ENCODE results near the gene SDS.
A peak's percentile ranks its signal among the peaks of the same experiment; 100 is the strongest.
"Not testable (repeated sequence)": the region's sequence is repeated elsewhere in the genome, so short reads cannot be mapped to it uniquely, and the experiment has no call there.

SDS gene

DNA sequence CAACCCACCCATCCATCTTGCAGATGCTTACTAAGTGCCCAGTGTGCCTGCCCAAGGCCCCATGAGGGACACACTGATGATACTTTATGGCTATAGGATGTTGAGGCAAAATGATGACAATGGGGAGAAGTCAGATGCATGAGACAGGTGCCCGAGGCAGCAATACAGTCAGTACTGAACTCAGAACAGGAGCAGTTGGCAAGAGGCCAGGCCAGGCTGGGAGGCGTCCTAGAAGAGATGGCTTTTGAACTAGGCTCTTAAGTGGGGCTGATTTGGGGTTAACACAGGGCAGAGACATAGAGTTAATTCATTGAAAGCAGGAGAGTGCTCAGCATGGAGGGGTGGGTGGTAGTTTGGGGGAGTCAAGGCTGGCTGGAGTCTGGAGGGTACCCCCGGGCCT lies 29.7 kb downstream of the SDS start:
- no peak for DNase-seq

DNA sequence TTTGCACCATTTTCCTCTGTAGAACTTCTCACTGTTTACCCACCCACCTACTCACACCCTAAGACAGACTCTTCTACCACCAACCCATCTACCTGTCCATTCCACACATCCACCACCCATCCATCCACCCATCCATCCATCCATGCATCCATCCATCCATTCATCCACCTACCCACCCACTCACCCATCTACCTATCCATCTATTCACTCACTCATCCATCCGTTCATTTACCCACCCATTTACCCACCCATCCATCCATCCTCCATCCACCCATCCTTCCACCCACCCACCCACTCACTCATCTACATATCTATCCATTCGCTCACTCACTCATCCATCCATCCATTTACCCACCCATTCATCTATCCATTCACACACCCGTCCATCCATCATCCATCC lies 30.2 kb downstream of the SDS start:
- DNase-seq, result no peak

DNA sequence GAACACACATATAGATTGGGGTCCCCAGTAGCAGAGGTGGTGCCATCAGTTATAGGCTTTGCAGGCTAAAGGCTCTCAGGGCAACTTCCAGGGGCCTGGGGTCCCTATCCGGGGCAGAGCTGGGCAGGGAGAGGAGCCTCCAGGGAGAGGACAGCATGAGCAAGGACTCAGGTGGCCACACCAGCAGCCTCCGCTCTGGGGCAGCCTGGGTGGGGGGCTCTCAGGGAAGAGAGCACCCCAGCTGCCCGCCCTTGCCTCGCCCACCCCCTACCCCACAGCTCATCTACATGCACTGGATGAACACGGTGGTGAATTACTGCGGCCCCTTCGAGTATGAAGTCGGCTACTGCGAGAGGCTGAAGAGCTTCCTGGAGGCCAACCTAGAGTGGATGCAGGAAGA lies 31.3 kb downstream of the SDS start:
- DNase-seq, result no peak

DNA sequence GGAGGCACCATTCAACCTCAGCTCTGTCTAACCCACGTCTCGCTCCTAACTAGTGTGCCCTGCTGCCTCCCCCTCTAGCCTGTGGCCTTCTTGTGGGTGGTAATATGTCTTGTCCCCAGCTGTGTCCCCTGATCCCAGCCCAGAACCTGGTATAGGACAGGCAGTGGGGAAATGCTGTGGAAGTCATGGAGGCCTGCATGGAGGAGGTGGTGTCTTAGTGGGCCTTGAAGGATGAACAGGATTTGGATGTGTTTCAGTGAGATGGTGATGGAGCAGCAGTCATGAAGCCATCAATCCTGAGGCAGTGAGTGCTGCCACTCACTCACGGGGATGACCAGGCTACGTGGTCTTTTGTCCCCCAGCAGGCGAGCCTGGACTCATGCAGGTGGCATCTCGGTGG lies 31.9 kb downstream of the SDS start:
- DNase-seq, result no peak

DNA sequence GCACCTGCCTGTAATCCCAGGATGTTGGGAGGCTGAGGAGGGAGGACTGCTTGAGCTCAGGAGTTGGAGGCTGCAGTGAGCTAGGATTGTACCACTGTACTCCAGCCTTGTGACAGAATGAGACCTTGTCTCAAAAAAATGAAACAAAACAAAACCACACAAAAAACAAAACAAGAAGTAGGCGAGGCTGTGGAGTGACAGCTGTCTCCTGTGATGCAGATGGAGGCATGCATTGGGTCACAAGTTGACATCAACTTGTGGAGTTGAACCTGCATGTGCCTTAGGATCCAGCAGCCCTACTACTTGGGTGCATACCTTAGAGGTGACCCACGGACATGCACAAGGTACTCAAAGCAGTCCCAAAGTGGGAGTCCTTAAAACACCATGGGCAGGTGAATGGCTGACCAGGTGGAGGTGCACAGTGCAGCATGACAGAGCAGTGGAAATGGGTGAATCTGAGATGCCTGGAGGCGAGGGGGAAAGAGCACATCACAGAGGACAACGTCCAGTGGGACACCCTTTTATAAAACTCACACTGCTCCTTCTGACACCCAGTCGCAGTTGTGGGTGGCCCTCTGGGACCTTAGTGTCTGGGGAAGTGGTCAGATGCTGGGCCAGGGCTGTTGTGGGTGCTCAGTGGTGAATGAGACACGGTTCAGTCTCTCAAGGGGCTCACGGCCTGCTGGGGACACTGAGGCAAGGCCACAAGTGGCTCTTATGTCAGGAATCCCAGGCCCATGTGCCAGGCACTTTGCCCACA lies 32.6 kb downstream of the SDS start:
- DNase-seq, result no peak

DNA sequence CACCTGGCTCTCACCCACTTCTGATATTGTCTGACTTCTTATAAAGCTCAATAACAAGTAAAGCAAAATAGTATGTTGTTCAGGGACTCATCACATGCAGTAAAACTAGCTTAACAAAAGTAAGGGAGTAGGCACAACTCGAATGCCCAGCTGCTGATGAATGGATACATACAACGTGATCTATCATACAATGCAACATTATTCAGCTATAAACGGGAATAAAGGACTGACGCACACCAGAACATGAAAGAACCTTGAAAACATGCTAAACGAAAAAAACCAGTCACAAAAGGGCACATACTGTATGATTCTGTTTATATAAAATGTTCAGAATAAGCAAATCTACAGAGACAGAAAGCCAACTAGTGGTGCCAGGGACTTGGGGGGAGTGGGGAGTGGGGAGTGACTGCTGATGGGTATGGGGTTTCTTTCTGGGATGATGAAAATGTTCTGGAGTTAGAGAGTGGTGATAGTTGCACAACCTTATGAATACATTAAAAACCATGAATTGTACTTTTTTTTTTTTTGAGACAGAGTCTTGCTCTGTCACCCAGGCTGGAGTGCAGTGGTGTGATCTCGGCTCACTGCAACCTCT lies 34.2 kb downstream of the SDS start:
- no peak for DNase-seq

DNA sequence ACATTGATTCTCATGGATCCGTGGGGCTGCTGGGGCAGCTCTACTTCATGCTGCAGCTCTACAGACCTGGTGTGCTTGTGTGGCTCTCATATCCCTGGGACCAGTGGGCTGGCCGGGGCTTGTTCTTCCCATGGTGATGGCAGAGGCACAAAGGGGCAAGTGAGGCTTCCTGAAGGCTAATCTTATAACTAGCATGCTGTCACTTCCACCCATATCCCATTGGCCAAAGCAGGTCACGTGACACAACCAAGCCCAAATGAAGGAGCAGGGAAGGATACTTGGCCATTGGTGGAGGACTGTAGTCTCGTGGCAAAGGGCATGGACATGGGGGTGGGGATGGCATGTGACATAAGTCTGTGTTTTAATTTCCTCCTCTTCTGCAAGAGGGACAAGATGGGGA lies 35.4 kb downstream of the SDS start:
- no peak for DNase-seq

DNA sequence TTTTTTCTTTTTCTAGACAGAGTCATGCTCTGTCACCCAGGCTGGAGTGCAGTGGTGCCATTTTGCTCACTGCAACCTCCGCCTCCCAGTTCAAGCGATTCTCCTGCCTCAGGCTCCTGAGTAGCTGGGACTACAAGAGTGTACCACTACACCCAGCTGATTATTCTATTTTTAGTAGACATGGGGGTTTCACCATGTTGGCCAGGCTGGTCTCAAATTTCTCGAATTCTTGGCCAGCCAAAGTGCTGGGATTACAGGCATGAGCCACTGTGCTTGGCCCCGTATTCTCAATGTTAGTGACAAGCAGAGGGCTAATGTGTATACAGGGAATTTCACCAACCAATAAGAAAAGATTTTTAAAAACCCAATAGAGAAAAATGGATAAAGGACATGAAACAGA lies 36.9 kb downstream of the SDS start:
- no peak for DNase-seq

DNA sequence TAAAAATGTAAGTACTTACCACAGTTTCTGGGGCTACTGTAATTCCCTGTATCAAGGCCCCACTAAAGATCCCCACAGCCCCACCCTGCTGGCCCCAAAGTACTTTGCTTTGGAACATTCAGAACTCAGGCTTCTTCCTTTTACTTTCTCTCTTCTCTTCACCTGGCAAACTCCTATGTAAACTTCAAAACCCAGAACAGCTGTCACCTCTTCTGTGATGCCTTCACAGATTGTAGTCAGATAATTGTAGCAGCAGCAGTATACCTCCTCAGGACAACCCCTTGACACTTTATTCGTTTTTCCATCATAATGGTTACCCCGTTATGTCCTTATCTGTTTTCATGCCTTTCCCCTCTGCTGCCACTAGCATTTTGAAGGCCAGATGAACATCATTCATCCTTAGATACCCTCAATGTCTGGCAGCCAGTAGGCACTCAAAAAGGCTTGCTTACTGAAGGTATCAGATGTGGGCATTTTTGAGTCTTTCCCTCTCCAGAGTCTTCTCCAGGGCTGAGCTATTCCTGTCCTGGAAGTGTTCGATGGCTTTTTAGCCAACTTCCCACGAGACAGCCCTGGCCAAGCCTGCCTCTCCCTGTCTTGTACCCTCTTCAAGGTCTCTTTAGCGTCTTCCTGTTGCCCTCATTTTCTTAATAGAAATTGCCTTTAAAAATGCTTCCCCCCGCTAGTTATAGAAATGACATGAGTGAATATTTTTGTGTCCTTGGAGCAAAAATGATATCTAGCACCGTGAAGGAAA lies 37.9 kb downstream of the SDS start:
- DNase-seq, result no peak

DNA sequence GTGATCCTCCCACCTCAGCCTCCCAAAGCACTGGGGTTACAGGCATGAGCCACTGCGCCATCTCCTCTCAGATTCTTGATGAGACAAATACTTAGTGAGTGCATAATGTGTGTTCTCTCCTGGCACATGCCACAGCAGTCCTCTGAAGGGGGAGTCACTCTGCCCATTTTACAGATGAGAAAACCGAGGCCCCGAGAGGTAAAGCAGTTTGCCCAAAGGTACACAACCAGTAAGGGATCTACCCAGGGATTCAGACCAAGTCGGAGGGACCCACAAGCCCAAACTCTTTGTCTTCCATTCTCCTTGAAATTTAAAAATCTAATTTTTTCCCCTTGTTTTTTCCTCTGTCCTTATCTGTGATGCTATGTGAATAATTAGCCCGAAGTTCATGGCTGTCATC lies 39.0 kb downstream of the SDS start:
- no peak for DNase-seq

DNA sequence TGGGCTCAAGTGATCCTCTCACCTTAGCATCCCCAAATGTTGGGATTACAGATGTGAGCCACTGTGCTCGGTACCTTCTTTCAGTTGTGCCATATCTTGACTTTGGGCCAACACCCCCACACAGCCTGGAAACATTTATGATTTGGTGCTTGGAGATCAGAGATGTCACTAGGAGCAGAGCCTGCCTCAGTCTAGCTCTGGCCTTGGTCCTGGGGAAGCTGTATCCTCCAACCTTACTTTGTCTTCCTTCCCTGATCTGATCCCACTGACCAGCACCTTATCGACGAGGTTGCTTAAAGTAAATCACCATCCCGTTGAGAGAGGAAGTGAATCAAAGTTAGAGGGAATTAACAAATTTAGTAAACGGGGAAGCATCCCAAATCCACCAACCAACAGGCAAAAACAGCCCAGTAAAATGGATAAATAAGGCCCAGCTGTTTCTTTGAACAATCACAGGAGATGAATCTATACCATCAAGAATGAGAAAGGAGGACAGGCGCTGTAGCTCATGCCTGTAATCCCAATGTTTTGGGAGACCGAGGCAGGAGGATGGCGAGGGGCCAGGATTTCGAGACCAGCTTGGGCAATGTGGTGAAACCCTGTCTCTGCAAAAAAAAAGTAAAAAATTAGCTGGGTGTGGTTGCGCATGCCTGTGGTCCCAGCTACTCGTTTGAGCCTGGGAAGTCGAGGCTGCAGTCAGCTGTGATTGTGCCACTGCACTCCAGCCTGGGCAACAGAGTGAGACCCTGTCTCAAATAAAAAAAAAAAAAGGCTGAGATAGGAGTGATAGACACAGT lies 41.9 kb downstream of the SDS start:
- DNase-seq, result no peak

DNA sequence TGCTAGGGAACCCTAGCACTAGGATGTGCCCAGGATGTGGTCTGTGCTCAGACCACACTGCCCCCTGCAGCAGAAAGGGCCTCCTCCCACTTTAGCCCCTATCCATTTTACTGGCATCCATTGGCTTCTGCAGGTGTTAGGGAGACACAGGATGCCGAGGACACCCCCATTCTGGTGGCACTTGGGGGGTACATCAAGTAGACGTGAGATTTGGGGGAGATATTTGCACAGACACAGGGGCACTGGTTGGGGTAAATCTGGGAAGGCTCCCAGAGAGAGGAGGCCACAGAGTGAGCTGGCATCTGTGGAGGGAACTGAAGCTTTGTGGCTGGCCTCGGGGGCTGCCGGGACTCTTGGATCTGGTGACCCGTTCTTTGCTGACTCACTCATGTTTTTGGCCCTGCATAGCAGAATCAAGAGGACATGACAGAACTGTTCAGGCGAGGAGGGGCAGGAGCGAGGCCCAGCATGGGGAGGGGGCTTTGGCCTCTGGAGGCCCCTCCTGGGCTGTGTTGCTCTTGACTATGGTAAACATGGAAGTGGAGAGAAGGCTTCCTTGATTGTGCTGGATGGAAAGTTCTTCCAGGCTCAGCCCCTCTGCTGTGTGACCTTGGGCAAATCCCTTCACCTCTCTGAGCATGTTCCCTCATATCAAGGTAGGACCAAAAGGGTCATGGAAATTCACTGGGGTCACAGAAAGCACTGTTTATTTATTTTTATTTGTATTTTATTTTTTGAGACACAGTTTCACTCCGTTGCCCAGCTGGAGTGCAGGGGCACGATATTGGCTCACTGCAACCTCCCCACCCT lies 43.5 kb downstream of the SDS start:
- no peak for DNase-seq

DNA sequence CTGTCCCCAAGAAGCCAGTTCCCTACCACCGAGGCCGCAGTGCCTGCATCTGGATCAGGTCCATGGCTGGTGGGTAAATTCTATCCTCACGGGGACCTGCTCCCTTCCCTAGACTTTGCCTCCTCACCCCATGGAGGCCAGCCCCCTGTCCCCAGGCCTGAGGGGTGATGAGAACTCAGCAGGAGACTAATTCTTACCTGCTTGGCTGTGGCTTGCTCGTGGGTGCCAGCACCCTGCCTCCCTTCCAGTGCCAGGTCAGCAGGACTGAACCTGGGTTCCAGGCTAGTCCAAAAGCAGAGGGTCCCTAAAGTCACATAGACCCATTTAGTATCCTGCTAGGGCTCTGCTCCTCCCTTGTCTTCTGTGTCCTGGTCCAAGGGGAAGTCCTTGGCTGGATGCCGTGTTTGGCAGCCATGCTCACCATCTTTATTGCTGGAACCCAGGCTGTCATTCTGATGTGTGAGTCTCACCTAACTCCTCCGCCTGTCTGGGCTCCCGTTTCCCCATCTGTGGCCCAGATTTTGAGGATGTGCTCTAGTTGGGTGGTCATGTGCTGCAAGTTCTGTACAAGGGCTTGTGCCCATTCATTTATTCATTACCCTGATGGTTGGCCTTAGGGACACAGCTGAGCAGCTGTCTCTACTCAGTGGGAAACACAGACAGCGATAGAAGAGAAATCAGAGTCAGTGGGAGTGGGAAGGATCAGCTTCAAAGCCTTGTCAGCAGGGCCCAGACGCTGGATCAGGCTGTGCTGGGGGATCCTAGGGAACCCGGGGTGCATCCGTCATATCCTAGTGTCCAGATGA lies 44.4 kb downstream of the SDS start:
- DNase-seq, result no peak

DNA sequence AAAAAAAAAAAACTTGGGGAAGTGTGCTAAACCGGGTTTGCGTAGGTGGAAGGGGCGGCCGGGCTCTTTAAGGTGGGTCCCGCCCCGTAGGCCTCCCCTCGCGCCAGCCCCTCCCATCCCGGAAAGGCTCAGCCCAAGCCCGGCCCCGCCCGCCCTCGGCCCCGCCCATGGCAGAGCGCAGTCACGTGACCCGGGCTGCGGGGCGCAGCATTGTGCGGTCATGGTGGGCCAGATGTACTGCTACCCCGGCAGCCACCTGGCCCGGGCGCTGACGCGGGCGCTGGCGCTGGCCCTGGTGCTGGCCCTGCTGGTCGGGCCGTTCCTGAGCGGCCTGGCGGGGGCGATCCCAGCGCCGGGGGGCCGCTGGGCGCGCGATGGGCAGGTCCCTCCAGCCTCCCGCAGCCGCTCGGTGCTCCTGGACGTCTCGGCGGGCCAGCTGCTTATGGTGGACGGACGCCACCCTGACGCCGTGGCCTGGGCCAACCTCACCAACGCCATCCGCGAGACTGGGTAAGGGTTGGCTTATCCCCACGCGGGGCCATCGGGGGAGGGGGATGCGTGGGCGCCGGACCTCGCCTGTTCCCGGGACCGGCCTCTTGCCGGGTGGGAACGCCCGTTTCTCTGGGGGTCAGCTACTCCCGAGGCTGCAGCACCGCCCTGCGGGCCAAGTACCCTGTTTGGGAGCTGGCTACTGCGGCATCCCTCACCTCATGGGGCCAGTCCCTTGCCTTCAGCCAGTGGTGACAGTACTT lies 45.1 kb downstream of the SDS start, which contains the start of gene PLBD2:
Gene PLBD2 (plus strand): TSS at position 207 of the 752 bp plus-strand sequence. CDS start 14 bp downstream, at position 221.
- peak; percentile 84 for DNase-seq

DNA sequence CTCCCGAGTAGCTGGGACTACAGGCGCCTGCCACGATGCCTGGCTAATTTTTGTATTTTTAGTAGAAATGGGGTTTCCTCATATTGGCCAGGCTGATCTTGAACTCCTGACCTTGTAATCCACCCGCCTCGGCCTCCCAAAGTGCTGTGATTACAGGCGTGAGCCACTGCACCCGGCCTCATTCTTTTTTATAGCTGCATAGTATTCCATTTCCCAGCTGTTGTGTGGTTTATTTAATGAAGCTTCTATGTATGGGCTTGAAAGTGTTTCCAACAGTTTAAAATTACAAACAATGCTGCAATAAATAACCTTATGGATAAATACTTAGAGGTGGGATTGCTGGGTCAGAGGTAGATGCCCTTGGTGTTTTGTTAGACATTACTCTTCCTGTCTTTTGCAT lies 49.5 kb downstream of the SDS start:
- DNase-seq, result not testable (repeated sequence)

DNA sequence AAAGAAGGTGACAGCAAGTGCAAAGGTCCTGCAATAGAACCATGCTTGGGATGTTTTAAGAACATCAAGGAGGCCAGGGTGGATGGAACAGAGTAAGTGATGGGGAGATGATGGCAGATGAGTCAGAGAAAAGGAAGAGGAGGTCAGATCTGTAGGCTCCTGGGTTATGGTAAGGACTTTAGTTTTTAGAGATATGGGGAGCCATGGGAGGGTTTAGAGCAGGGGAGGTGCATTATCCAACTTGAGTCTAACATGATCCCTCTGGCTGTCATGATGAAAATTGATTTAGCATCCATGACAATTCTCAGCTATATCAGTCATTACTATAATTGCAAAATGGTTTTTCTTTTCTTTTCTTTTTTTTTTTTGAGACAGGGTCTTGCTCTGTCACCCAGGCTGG lies 52.6 kb downstream of the SDS start:
- no peak for DNase-seq

DNA sequence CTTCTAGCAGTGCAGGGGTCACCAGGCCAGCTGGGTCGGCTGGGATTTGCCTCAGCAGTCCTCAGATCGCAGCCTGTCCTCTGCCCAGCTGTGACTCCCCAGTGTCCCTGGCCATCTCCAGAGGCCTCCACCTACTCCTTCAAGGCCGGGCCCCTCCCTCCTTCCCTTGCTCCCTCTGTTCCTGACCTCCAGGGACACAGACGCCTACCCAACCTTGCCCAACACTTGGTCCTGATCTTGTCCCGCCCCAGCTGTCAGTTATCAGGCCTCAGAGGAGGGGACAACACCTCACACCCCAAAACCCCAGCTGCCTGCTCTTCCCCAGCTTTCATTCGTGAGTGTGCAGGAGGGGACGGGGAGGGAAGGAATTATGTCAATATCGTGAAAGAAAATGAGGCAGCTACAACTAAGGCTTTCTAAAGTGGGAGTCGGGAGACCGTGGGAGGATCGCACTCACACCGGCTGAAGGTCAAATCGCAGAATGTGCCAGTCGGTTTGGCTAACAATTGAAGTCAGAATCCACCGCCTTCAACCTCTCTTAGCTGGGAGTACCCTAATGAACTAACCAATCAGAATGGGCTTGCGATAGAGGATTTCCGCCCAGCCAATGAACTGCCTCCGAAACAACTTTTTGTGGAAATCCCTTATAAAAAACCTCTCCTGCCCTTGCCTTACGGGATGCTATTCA lies 54.7 kb downstream of the SDS start:
- DNase-seq, result no peak

DNA sequence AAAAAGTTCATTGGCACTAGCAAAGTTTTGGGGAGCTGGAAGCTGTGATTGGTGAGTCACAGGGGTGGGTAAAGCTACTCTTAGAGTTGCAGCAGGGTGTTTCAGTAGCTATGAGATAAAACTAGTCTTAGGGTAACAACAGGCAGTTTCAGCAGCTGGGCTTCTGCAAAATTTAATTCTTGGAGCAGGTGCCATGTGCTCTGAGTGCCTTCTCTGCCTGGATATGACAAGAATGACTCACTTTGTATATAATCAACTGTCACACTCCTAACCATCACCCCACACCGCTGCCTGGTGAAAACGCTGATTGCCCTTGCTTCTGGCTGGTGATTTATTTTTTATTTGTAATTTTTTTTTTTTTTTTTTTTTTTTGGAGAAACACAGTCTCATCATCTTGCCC lies 55.8 kb downstream of the SDS start:
- DNase-seq, result no peak

DNA sequence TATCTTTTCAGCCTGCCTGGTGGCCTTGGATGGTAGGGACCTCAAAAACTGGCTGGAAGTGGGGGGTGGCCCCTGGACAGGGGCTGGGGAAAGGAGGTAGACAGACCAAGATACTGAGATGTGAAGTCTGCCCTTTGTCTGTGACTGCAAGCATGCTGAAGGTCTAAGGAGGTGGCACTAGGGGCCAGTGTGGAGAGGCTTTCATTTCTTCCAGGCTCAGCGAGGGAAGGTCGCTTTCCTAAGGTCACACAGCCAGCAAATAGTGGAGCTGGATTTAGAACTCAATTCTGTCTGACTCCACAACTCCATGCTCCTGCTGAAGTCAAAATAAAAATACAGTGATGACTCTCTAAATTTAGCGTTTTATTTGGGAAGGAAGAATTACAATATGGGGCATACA lies 56.6 kb downstream of the SDS start:
- no peak for DNase-seq

DNA sequence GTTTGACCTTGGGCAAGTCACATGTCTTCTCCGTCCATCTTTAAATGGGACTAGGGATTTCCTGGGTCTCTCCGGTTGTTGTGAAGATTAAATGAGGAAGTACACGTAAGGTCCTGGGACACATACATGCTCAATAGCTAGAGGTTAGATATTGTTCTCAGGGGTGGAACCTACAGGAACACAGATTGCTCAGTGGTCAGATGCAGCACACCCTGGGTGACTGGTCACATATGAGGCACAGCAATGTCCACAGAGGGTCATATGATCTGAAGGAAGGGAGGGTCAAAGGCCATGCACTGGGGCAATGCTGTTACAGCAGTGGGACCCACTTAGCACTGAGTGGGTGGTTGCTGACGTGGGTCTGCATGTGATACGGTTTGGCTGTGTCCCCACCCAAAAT lies 57.3 kb downstream of the SDS start:
- no peak for DNase-seq

Data from COR-L47 (cell line).